Loucy (cell line): ENCODE results near the gene GALT.

Source experiments
- CTCF ChIP-seq: fragments of 200-600 bp; sonication (generic); conservative IDR thresholded peaks from 2 replicates; pipeline ENCODE4 v1.5.1; 2014; ENCODE audit warnings: mild to moderate bottlenecking, antibody characterized with exemption, low read length
- EZH2phosphoT487 ChIP-seq: fragments of 200-600 bp; IDR thresholded peaks from 2 replicates; pipeline ENCODE4 v1.6.1; 2018; ENCODE audit warnings: antibody characterized with exemption, mild to moderate bottlenecking, moderate library complexity, borderline replicate concordance

DNA sequence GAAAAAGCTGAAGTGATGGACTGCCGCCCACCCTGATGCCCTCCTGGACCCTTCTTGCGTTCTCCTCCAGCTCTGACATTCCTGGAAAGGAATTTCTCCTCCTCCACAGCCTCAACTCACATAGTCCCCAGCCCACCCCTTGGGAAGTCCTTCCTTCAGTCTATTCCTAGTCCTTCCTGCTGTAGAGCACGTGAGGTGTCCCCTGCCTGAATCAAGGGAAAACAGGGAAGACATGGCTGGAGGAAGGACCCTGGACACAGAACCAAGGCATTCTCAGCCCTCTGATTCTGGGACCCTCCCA is 21.3 kb upstream of the GALT start:
- TF ChIP-seq CTCF (no peak), EZH2phosphoT487 (no peak)
